KBM-7 (cell line): ENCODE results near the gene CCN5.
"Not testable (repeated sequence)": the region's sequence is repeated elsewhere in the genome, so short reads cannot be mapped to it uniquely, and the experiment has no call there.

Experiments
- DNase-seq: peaks from one replicate; pipeline ENCODE4 v3.0.0-alpha.2; 2015
- in situ Hi-C: fragments of 300-500 bp; cut with MboI; formaldehyde crosslinking; loops from 2 replicates; pipeline ENCODE4 v1.14.3; 2020; ENCODE audit warnings: low sequenced_read_pairs, low pct_unique_long_range_greater_than_20kb, mixed read lengths

CCN5 gene

DNA sequence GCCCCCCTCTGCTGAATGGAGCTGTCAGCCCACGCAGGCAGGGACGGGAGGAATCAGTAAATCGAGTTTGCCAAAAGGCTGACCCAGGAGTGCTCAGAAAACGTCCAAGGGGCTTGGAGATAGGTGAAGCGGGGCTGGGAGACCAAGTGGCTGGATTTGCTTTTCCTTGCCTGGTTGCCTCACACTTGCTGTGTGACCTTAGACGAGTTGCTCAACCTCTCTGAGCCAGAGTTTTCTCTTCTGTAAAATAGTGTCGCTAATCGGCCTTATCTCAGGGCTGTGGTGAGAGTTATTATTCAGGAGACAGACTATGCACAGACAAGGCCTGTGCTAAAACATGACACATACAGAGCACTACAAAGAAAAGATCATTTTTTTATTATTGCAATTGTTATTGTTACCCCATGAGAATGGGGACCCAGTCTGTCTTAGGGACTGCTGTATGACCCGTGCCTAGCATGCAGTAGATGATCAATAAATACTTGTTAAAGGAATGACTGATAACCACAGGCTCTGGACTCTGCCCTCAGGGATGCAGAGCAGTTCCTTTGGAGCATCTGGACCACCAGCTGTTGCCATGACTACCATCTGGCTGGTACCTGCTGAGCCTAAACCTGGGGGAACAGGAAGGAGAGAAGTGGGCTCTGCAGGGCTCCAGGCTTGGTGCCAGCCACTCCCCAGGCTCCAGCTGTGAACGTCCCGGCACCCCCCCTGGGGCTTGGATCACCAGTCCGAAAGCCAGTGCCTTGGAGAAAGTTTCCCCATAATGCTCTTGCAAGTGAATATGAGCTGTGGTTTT is 31.4 kb downstream of the CCN5 start:
- in situ Hi-C loops = no loop called here
- DNase-seq = no peak

DNA sequence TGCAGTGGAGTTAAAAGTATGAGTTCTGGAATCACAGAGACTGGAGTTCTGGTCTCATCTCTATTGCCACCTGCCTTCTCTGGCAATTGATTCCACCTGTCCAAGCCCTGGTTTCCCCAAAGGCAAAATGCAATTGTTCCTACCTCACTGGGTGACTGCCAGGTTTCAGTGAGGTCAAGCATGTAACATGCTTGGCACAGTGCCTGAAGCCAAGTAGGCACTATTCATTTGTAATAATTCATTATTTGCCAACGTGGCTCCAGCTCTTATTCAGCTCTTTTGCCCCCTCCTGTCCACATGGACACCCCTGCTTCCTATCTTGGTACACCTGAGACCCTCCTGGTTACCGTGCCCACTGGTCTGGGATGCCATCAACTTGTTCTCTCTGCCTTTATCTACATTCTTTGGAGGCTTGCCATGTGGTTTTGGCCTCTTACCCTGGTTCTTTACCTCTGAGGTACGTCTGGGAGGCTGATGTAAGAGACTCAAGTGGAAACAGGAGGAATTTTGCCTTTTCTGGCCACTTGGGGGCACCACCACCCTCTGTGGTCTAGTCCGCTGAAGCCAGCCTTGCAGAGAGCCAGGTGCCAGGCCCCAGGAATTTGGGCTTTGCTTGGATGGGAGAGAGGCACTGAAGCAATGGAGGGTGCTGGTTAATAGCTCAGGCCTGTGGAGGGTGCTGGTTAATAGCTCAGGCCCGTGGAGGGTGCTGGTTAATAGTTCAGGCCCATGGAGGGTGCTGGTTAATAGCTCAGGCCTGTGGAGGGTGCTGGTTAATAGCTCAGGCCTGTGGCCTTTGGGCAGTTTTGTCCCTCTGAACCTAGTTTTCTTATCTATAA is 32.2 kb downstream of the CCN5 start:
- in situ Hi-C loops = no loop called here
- DNase-seq = peak; percentile 75

DNA sequence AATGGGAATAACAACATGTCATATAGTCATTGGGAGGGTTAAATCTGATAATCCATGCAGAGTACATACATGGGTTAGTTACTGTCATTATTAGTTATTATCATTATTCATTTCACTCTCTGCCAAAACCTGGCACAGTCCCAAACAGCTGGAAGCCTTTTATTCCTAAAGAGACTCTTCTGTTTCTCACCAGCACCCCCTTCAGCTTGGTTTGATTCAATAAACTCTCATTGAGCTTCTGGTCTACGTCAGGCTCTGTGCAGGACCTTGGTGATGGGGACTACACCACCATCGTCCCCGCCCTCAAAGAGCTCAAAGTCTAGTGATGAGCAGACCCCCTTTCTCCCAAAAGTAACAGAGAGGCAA is 32.8 kb downstream of the CCN5 start:
- DNase-seq = no peak
- in situ Hi-C loops = no loop called here

DNA sequence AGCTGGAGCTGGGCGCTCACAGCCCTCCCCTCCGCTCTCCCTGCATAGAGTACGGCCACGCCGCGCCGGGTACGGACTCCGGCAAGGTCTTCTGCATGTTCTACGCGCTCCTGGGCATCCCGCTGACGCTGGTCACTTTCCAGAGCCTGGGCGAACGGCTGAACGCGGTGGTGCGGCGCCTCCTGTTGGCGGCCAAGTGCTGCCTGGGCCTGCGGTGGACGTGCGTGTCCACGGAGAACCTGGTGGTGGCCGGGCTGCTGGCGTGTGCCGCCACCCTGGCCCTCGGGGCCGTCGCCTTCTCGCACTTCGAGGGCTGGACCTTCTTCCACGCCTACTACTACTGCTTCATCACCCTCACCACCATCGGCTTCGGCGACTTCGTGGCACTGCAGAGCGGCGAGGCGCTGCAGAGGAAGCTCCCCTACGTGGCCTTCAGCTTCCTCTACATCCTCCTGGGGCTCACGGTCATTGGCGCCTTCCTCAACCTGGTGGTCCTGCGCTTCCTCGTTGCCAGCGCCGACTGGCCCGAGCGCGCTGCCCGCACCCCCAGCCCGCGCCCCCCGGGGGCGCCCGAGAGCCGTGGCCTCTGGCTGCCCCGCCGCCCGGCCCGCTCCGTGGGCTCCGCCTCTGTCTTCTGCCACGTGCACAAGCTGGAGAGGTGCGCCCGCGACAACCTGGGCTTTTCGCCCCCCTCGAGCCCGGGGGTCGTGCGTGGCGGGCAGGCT is 35.1 kb downstream of the CCN5 start:
- DNase-seq = no peak
- in situ Hi-C loops = no loop called here

DNA sequence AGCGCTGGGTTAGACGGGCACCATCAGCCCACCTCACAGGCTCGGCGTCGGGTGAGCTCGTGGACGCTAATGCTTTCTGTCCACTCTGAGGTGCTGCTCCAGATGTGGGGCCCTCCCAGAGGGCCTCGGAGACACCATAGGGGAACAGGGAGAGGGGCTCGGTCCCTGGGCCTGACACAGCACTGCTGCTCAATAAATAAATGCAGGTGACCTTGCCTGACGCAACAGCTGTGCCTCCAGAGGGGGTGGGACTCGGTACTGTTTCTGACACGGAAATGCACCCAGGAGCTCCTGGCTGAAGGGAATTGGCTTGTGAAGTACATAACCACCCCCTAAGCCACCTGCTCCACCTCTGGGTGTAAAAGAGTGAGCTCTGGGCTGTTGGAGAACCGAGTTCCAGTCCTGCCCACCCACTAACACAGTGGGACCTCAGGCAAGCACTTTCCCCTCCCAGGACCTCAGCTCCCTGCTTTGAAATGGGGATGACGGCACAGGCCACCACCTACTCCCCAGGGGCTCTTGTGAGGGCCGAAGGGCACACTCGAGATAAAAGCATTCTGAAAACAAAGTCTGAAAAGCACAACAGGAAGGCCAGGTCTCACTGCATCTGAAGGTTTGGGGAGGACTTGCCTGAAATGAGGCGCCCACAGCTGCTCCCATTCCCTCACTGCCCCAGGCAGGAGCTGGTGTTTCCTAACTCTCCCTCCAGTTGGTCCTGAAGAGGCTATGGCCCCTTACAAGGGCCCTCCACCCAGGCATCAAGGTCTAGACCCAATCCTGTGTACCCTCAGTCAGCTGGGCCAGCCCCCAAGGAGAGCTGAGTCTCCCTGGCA is 37.1 kb downstream of the CCN5 start:
- DNase-seq = no peak
- in situ Hi-C loops = no loop called here

DNA sequence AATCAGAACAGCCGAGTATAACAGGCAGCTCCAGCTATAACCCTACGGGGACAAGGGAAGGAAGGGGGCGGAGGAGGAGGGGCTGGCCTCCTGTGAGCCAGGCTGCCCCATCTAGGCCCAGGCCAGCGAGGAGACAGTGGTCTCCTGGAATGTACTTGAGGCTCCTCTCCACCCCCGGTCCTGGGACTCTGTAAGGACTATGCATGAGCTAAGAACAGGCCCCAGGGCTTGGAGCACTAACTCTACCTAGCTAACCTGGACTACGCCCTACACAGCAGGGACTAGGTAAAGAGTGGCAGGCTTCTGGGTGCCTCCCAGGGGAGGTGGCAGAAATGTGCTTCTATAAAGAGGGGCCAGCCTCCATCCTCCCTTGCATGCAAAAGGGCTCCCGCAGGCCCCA is 39.4 kb downstream of the CCN5 start:
- DNase-seq = no peak
- in situ Hi-C loops = no loop called here

DNA sequence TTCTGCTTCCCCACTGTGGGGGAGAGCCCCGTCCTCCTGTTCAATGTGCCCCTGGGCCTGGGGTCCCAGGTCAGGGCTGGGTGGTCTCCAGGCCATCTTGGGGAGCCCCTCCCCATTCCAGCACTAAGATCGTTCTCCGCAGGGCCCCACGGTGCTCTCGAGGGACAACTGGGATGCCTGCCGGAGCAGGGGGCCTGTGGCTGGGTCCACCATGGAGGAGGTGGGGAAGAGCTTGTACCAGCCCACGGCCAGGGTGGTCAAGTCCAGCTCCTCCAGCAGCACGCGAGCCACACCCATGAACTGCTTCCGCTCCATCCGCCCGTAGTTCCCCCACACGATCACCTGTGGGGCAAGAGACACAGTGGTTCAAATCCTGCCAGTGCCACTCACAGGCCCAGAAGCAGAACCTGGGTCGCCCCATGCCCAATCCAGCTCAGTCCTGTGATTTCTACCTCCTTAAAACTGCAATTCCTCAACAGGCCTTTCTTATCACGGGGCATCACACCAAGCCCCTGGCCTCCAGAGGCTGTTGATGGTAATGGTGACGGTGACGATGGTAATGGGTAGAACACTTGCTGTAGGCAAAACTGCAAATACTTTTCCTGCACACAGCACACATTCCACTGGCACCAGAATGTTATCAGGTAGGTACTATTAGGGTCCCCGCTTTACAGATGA is 41.0 kb downstream of the CCN5 start:
- in situ Hi-C loops = no loop called here
- DNase-seq = no peak

DNA sequence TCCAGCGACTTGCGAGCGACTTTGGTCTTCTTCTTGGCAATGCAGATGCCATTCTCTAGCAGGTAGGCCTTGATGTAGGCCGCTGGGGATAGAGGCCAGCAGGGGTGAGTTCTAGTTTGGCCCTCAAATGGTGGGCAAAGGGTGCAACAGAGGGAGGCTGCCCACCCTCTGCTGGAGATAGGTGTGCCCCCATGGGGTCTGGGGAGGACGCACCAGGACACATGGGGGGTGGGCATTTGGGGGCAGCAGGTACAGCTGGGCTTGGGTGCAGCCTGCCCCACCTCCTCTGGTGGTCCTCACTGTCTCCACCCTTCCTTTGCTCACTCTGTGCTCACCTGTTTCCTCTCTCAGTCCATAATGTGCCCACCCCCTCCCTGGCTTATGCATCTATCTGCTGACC is 41.8 kb downstream of the CCN5 start:
- no peak for DNase-seq
- in situ Hi-C loops = no loop called here

DNA sequence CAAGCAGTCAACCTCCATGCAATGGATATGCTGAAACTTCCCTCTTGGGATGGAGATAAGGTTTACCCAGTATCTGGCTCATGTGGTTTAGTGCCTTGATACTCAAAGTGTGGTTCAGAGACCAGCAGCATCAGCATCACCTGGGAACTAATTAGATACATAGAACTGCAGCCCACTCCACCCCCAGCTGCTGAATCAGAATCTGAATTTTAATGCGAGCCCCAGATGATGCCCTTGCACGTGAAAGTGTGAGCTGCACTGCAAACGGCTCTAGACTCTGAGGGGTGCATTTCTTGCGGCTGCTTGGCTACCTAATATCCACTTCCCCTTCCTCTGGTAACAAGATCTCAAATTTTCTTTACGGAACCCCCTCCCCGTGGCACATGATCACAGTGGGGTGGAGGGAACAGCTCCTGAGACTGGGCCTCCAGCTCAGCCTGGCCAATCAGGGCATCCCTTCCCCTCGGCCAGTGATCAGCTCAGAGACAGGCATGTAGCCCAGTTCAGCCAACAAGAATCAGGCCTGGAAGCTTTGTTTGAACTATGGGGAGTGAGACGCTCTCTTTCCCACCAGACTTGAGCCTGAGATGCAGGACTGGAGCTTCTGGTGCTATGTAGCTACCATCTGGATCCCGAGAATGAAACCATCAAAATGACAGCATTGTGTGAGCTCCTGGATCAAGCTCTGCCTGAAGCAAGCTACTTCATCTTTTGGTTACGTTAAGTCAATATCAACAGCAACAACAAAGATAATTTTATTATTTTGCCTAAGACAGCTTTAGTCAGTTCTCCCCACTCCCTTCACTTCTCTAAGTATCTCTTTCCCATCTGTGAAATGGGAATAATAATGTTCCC is 43.3 kb downstream of the CCN5 start:
- in situ Hi-C loops = no loop called here
- DNase-seq = no peak

DNA sequence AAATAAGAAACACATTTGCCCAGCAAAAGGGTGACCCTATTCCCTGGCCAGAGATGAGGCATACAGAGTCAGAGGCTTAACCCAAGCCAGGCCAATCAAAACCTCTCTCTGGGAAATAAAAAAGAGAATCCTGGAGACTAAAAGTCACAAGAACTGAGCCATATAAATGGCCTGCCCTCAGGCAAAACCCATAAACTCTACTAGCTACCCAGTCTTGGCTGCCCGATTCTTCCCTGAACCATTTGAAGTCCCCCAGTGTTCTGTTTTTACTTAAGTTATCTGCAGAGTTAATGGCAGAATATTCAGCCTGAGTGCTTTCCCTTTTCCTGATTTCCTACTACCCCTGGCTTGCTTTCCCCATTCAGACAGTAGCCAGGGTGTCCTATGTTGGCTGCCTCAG is 44.4 kb downstream of the CCN5 start:
- no peak for DNase-seq
- in situ Hi-C loops = no loop called here

DNA sequence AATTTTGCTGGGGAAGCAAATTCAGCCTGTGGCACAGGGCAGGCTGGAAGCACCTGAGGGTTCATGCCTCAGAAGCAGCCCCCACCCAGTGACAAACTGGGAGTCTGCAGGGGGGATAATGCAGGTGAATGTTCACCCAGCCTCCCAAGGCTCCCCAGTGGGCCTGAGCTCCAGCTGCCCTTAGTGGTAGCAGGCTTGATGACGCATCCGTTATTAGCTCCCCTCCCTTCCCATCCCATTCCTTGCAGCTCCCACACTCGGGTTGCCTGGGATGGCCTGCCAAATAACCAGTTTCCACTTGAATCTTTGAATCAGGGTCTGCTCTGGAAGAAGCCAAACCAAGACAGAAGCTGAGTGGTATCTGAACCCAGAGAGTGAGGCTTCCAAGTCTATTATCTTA is 46.3 kb downstream of the CCN5 start:
- no peak for DNase-seq
- in situ Hi-C loops = no loop called here

DNA sequence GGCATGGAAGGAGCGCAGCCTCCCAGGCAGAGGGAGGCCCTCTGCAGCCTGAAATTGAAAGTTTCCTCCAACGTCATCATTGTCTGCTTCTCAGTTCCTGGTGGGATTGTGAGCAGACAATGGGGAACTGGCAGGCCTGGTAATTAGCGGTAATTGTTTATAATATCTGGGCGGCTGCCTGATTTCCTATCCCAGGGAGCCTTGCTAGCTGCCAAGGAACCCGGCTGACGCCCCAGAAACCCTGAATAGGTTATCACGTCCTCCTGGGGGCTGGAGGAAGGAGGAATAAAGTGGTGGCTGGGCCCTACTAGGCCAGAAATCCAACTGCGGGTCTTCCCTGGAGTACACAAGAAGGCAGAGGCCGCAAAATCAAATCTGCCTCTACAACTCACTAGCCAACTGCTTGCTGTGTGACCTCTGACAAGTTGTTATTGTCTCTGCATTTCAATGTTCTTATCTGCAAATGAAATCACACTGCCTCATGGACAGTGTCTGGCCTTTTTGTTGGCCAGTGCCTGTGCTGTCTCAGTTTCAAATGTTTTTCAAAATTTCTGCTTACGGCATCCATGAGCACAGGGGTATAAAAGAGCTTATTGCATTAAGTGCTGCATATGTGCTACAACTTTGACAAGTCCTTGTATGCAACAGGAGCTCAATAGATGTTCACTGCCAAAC is 47.4 kb downstream of the CCN5 start:
- DNase-seq = no peak
- in situ Hi-C loops = no loop called here

DNA sequence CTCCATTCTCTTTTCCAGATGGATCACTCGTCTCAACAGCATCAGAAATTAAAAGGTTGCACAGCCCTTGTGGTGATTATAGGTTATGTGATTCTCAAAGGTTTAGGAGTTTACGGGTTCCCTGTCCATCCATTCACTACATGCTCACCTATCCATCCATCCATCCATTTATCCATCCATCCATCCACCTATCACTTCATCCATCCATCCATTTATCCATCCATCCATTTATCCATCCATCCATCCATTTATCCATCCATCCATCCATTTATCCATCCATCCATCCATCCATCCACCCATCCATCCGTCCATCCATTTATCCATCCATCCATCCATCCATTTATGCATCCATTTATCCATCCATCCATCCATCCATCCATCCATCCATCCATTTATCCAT is 48.6 kb downstream of the CCN5 start:
- DNase-seq = not testable (repeated sequence)

DNA sequence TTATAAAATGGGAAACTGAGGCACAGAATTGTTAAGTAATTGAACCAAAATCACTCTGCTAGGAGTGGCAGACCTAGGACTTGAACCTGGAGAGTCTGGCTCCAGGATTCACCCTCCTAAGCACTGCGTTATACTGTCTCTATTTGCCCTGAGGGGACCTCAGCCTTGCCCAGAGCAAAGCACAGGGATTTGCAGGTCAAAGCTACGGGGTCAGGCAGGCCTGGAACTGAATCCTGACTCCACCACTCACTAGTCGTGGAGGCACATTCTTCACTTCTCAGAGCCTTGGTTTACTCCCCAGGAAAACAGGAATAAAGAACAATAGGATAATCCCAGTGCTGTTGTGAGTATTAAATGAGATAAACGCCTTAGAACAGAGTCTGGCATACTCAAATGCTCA is 49.9 kb downstream of the CCN5 start:
- DNase-seq = no peak
- in situ Hi-C loops = no loop called here

More for the DNA sequence above, 48.6 kb downstream of the CCN5 start:
- in situ Hi-C loops = not testable (repeated sequence)

DNA sequence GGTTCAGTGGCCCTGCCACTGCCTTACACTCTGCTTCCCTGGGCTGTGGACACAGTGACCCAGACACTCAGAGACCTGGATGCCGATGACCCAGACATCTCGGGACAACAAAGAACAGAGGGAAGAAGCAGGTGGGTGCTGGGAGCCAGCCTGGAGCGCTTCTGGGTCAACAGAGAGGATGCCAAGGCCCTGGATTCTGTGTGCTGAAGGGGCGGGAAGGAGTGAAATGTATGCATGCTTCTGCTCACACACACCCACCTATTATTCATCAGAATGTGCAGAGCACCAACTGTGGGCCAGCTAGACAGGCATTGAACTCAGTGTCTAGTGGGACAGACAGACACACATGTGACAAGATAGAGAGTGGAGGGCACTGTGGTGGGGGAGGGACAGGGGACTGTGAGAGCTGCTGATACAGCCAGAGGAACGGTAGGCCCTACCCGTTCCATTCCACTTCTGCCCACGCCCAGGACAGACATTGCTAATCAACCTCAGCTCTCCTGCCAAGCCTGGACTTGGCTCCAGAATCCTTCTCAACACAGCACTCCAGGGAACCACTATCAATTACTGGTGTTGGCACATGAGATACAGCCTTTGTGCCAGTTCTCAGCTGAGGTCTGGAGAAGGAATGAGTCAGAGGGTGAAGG is 50.7 kb downstream of the CCN5 start:
- DNase-seq = no peak
- in situ Hi-C loops = no loop called here

DNA sequence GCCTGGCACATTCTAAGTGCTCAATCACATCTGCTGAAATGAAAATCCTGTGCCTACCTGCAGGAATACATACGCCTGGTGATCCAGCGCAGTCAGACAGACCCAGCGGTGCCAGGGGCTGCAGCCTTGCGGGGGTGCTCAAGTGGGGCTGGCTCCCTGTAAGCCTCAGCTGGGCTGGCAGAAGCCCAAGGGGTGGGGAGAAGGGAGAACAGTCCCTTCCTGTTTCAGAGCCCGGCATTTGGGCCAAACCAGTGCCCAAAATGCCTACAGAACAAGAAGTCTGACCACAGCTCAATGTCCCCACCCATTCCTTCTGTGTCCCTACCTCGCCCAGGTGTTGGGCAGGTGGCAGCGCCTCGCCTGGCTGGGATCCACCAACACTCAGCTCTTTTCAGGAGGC is 53.1 kb downstream of the CCN5 start:
- in situ Hi-C loops = no loop called here
- DNase-seq = no peak
